Right ventricle myocardium superior (tissue), 1 donor: Measurements from ENCODE around the gene NLRP7. TPM values are rescaled to one million over a fixed set of nuclear protein-coding genes. Genes with fewer than 3 reads are reported as not detected.
"Not testable (repeated sequence)": the region's sequence is repeated elsewhere in the genome, so short reads cannot be mapped to it uniquely, and the experiment has no call there.

Experiments used
- ATAC-seq: fragments of 200-7000 bp; cut with Tn5 transposase; one replicate; pipeline ENCODE4 v1.9.1; 2020; ENCODE audit warnings: mild to moderate bottlenecking; ENCODE audit not compliant: poor library complexity
- DNase-seq: peaks from one replicate; pipeline ENCODE4 v3.0.0-alpha.2; 2020
- intact Hi-C: fragments of 100-400 bp; cut with DNase I; formaldehyde crosslinking; loops from one replicate; pipeline ENCODE4 v1.11.2; 2022
- total RNA-seq: library from RNA; stranded (reverse); fragmentation: NEBNext Ultra II Directional; extraction: Animal tissue kit (Norgen Biotek cat#: 25700); gene quantifications from one replicate; pipeline ENCODE4 v1.2.1, GENCODE V29; 2021
- donor health status: DM: no; HTN: yes; CAD: no; lungs with severe emphysema.

NLRP7 gene
- total RNA-seq, 1 donor from 2014 or later = not detected

- ATAC-seq (no peak), DNase-seq (no peak)
- intact Hi-C loops = no loop called here
Measured at GRCh38 chr19:54928299-54928698, 19.0 kb downstream of the NLRP7 start.

GRCh38 chr19:54923276-54923675, 24.1 kb downstream of the NLRP7 start:
- intact Hi-C loops = no loop called here
- no peak for DNase-seq
- no peak for ATAC-seq

DNA sequence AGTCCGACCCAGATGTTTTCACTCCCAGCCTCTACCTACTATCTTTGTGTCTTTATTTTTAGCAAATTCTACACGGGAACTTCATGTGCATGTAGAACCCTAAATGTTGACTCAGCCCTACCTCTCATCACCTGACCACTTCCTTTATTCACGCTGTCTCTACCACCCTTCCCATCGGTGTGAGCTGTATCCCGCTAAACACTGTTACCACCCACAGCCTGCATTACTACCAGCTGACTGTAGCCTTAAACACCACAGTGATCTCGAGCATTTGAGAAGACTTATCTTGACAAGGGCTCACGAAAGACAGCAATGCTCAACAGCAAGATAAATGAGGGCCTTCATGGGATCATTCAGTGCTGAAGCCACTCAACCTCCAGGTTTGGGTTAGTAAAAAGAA, 26.2 kb downstream of the NLRP7 start:
- ATAC-seq = no peak

DNA sequence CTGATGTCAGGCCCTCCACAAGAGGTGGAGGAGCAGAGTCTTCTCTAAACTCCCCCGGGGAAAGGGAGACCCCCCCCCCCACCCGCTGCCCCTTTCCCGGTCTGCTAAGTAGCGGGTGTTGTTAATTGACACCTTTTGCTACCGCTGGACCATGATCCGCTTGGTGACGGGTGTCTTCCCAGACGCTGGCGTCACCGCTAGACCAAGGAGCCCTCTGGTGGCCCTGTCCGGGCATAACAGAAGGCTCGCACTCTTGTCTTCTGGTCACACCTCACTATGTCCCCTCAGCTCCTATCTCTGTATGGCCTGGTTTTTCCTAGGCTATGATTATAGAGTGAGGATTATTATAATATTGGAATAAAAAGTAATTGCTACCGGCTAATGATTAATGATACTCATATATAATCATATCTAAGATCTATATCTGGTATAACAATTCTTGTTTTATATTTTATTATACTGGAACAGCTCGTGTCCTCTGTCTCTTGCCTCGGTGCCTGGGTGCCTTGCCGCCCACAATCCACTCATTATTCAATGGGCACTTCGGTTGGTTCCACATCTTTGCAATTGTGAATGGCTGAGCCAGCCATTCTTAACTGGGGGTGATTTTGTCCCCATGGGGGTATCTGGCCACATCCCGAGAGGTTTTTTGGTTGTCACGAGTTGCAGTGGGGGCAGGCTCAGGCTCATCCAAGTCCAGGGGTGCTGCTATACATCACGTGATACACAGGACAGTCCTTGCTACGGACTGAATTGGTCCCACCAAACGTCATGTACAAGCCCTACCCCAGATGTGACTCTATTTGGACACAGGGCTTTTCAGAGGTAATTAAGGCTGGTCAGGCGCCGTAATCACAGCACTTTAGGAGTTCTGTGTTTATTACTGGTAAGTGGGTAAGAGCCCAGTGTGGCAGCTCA, 27.4 kb downstream of the NLRP7 start:
- DNase-seq, ATAC-seq, intact Hi-C loops: not testable (repeated sequence)

More for the DNA sequence above, 26.2 kb downstream of the NLRP7 start:
- intact Hi-C loops = no loop called here
- no peak for DNase-seq

DNA sequence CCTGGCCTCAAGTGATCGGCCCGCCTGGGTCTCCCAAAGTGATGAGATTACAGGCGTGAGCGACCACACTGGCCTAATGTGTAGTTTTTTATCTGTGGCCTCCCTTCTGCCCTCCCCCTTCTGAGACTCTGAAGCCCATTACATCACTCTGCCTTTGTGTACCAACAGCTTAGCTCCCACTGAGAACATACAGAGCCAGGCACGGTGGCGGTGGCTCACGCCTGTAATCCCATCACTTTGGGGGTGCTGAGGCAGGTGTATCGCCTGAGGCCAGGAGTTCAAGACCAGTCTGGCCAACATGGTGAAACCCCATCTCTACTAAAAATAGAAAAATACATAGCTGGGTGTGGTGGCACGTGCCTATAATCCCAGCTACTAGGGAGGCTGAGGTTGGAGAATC, 28.8 kb downstream of the NLRP7 start:
- no peak for ATAC-seq
- intact Hi-C loops = no loop called here
- no peak for DNase-seq

DNA sequence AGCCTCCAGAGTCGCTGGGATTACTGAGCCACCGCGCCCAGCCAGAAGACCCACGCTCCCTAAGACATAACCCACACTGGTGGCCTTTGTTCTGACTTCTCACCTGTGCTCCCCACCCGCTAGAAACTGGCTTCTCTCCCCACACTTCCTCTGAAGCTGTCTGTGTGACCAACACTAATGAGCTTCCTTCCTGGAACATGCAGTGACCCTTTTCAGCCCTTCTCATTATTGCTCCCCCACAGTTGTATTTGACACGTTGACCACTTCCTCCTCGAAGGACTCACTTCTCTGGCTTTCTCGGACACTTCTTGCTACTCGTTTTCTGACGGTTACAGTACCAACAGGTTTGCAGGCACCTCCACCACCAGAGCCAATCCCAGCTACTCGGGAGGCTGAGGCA, 30.5 kb downstream of the NLRP7 start:
- ATAC-seq = no peak
- no peak for DNase-seq
- intact Hi-C loops = no loop called here

GRCh38 chr19:54907899-54908298, 39.4 kb downstream of the NLRP7 start:
- ATAC-seq, DNase-seq, intact Hi-C loops: not testable (repeated sequence)

GRCh38 chr19:54906819-54907218, 40.5 kb downstream of the NLRP7 start:
- ATAC-seq (no peak), DNase-seq (no peak)
- intact Hi-C loops = no loop called here

DNA sequence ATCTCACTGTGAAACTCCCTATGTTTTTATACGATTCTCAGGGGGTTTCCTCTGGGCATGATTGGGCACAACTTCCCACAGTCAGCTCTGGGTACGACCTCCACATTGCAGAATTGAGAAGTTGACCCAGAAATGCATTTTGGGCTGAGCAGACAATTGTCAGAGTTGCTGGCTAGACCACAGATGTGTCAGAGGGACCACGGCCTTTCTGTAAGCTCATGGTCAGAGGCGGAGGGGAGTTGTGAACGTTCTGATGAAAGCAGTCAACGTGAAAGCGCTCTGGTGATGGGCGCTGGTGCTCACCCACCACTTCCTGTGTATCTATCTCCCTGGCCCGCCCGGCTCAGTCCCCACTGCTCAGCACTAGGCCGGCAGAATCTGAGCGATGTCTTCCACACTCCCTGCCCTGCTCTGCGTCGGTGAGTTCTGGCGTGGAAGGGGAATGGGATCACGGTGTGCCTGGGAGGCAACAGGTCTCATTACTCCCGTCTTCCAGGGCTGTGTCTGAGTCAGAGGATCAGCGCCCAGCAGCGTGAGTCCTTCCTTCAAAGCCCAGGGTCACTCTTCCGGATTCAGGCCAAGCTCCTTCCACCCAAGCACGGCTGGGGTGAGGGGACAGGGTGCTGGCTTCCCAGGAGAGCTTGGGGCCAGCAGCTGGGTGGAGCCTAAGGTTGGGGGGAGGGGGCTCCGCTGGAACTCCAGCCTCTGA, 41.4 kb downstream of the NLRP7 start, which contains the start of gene NCR1:
Gene NCR1, plus strand, starts transcription at position 346 of the 709 bp plus-strand sequence. Its CDS starts 40 bp downstream, at position 386.
- intact Hi-C loops = no loop called here
- ATAC-seq = no peak

GRCh38 chr19:54905421-54905802, 41.9 kb downstream of the NLRP7 start:
- ATAC-seq = no peak
- intact Hi-C loops = no loop called here
- DNase-seq = no peak

More for the DNA sequence above, 41.4 kb downstream of the NLRP7 start, which contains the start of gene NCR1:
- no peak for DNase-seq

- intact Hi-C loops, ATAC-seq, DNase-seq: not testable (repeated sequence)
Measured at GRCh38 chr19:54904261-54904660, 43.1 kb downstream of the NLRP7 start.

- intact Hi-C loops = no loop called here
- ATAC-seq (no peak), DNase-seq (no peak)
Measured at GRCh38 chr19:54903303-54903702, 44.0 kb downstream of the NLRP7 start.

DNA sequence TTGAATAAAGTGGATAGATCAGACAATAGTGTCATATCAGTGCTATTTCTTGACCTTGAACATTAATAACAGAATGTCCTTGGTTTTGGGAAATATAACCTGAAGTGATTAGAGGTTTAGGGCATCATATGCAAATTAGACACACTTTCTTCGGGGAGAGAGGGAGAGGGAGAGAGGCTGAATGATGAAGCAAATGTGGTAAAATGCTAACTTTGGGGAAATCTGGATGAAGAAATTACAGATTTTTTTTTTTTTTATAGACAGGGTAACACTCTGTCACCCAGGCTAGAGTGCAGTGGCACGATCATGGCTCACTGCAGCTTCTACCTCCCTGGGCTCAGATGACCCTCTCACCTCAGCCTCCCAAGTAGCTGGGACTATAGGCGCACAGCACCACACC, 45.3 kb downstream of the NLRP7 start:
- ATAC-seq (no peak), DNase-seq (no peak)
- intact Hi-C loops = no loop called here

DNA sequence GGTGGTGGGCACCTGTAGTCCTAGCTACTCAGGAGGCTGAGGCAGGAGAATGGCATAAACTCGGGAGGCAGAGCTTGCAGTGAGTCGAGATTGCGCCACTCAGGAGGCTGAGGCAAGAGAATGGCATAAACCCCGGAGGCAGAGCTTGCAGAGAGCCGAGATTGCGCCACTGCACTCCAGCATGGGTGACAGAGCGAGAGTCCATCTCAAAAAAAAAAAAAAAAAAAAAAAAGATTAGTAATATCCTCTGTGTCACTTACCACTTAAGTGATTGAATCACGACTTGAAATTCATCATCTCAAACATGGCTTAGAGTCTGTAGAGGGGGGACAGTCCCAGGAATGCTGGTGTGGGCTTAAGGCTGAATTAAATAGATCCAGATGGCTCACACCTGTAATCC, 46.2 kb downstream of the NLRP7 start:
- DNase-seq = peak; percentile 62
- intact Hi-C loops, ATAC-seq: not testable (repeated sequence)

GRCh38 chr19:54899646-54900045, 47.7 kb downstream of the NLRP7 start:
- intact Hi-C loops, ATAC-seq, DNase-seq: not testable (repeated sequence)

DNA sequence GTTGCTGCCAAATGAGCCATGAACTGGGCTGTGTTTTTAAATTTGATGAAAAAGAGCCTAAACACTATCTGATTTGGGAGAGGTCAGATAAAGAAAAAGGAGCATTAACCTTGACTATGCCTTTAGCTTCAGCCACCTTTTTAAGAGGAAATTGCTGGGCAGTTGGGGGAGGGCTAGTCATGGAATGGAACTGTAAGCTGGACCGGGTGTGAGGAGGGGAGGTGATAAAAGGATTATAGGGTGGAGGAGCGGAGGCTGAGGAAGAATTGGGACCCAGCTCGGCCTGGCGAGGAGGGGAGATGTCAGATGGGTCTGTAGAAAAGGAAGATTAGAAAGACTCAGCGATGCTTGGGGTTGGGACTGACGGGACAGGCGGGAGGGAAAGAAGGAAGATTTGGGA, 48.6 kb downstream of the NLRP7 start:
- intact Hi-C loops, ATAC-seq: not testable (repeated sequence)

GRCh38 chr19:54896036-54896435, 51.3 kb downstream of the NLRP7 start:
- no peak for ATAC-seq
- intact Hi-C loops = no loop called here
- no peak for DNase-seq

More for the DNA sequence above, 48.6 kb downstream of the NLRP7 start:
- not testable (repeated sequence) for DNase-seq

- intact Hi-C loops, ATAC-seq, DNase-seq: not testable (repeated sequence)
Measured at GRCh38 chr19:54894106-54894505, 53.2 kb downstream of the NLRP7 start.

GRCh38 chr19:54893406-54893805, 53.9 kb downstream of the NLRP7 start:
- ATAC-seq = no peak
- intact Hi-C loops = no loop called here
- no peak for DNase-seq
